Measurements from ENCODE around the gene WASHC2C. TPM values are rescaled to one million over a fixed set of nuclear protein-coding genes. Genes with fewer than 3 reads are reported as not detected.
"Not testable (repeated sequence)": the region's sequence is repeated elsewhere in the genome, so short reads cannot be mapped to it uniquely, and the experiment has no call there.

WASHC2C gene
- total RNA-seq, 1 experiment from 2014 or later = 34.2 TPM

DNA sequence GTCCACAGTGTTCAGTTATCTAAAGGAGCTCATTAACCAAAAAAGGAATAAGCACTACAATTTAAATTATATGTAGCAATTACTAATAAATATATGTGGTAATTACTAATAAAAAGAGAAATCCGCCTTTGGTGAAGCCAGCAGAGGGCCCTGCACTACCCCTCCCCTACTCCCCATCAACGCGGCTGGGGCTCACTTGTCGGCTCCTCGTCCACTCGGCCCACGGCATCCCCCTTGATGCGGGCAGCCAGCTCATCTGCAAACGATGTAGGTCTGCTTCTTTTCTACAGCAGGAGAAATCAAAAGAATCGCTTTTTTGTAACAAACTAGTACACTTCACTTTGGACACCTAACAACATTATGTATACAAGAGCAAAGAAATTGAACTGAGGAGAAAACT, 5.6 kb upstream of the WASHC2C start:
- BruUV-seq (replicated peaks); DNase-seq; H3K4me3 ChIP-seq; H3K4me2 ChIP-seq; H3K4me1 ChIP-seq (replicated peaks; ENCODE audit: insufficient read depth); H3K27me3 ChIP-seq (ENCODE audit: insufficient read depth, low read depth); H3K36me3 ChIP-seq (ENCODE audit: low read depth); POLR2A ChIA-PET (ENCODE audit: unreplicated experiment); H4K20me1 ChIP-seq (ENCODE audit: insufficient read depth); H3K9me2 ChIP-seq (ENCODE audit: insufficient read depth); H3K9me3 ChIP-seq (ENCODE audit: insufficient read depth, low read depth); H3F3A ChIP-seq (ENCODE audit: insufficient read depth, low read depth); H2AFZ ChIP-seq; H3K27ac ChIP-seq; CTCF ChIA-PET; intact Hi-C loops (cut with micrococcal nuclease; ENCODE audit: unreplicated experiment); H3K79me2 ChIP-seq (ENCODE audit: low read depth): not testable (repeated sequence)

DNA sequence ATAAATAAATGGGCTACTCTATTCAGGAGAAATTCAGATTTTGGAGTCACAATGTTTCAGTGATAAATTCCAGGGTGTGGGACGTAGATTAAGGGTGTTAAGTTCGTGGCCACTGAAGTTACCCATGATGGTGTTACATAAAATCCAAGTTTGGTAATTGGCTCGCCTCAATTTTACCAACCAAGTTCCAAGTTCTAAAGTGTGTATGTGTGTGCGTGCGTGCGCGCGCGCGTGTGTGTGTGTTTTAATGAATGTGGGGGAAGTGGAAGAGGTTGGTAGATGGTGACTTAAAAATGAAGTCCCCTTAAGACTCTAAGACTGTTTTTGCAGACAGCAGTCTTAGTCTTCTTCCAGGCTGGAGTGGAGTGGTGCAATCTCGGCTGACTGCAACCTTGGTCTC, 3.2 kb upstream of the WASHC2C start:
- H3K4me3 ChIP-seq; H3K27me3 ChIP-seq (ENCODE audit: insufficient read depth, low read depth); H3K27ac ChIP-seq; H3K9me2 ChIP-seq (ENCODE audit: insufficient read depth); H4K20me1 ChIP-seq (ENCODE audit: insufficient read depth); intact Hi-C loops (cut with micrococcal nuclease; ENCODE audit: unreplicated experiment); DNase-seq; H3K36me3 ChIP-seq (ENCODE audit: low read depth); H3K9me3 ChIP-seq (ENCODE audit: insufficient read depth, low read depth); H3K79me2 ChIP-seq (ENCODE audit: low read depth); H3F3A ChIP-seq (ENCODE audit: insufficient read depth, low read depth); H3K4me2 ChIP-seq; H2AFZ ChIP-seq; BruUV-seq (replicated peaks); POLR2A ChIA-PET (ENCODE audit: unreplicated experiment); CTCF ChIA-PET: not testable (repeated sequence)
- H3K4me1 ChIP-seq (replicated peaks; ENCODE audit: insufficient read depth) = peaks cover 10% of the 10 kb centered on the region

DNA sequence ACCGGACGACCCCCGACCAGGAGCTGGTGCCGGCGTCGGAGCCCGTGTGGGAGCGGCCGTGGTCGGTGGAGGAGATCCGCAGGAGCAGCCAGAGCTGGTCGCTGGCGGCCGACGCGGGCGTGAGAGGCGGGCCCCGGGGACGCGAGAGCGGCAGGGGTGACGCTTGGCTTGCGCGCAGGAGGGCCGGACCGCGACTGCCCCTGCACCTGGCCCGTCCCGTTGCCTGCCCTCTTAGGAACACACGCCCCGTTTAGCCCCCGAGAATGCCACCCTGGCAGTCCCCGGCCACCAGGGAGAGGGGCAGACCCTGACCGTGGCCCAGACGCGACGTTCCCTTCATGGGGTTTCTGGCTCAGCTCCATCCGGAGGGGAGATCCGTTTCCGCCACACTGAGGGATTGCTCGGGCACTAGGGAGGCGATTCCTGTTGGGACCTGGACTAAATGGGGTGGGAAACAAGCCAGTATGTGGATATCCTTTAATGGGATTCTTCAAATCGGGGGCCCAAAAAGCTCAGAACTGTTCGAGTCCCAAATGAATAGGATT, 427 bp downstream of the WASHC2C start:
- H2AFZ ChIP-seq = peak overlapping the region; percentile 94
- H3K27me3 ChIP-seq (ENCODE audit: insufficient read depth, low read depth); H3F3A ChIP-seq (ENCODE audit: insufficient read depth, low read depth); H3K36me3 ChIP-seq (ENCODE audit: low read depth); BruUV-seq (replicated peaks); intact Hi-C loops (cut with micrococcal nuclease; ENCODE audit: unreplicated experiment); POLR2A ChIA-PET (ENCODE audit: unreplicated experiment); H3K27ac ChIP-seq; CTCF ChIA-PET; H4K20me1 ChIP-seq (ENCODE audit: insufficient read depth); H3K9me2 ChIP-seq (ENCODE audit: insufficient read depth); H3K9me3 ChIP-seq (ENCODE audit: insufficient read depth, low read depth); H3K79me2 ChIP-seq (ENCODE audit: low read depth): not testable (repeated sequence)
- H3K4me1 ChIP-seq (replicated peaks; ENCODE audit: insufficient read depth) = peaks cover 10% of the 10 kb centered on the region
- peak overlapping the region; percentile 80 for H3K4me2 ChIP-seq
- peak in 1 of 2 experiments; percentile 29 for DNase-seq
- peak overlapping the region; percentile 93 for H3K4me3 ChIP-seq

GRCh38 chr10:45734449-45734848, 7.4 kb downstream of the WASHC2C start:
- H3K4me3 ChIP-seq; H3K4me1 ChIP-seq (replicated peaks; ENCODE audit: insufficient read depth); H3K27ac ChIP-seq; BruUV-seq (replicated peaks); H3K27me3 ChIP-seq (ENCODE audit: insufficient read depth, low read depth); H3K4me2 ChIP-seq; H3K9me3 ChIP-seq (ENCODE audit: insufficient read depth, low read depth); H3K9me2 ChIP-seq (ENCODE audit: insufficient read depth); H3F3A ChIP-seq (ENCODE audit: insufficient read depth, low read depth); H3K36me3 ChIP-seq (ENCODE audit: low read depth); intact Hi-C loops (cut with micrococcal nuclease; ENCODE audit: unreplicated experiment); H2AFZ ChIP-seq; H3K79me2 ChIP-seq (ENCODE audit: low read depth); POLR2A ChIA-PET (ENCODE audit: unreplicated experiment); H4K20me1 ChIP-seq (ENCODE audit: insufficient read depth); CTCF ChIA-PET; DNase-seq: not testable (repeated sequence)

- DNase-seq; intact Hi-C loops (cut with micrococcal nuclease; ENCODE audit: unreplicated experiment); H3K27me3 ChIP-seq (ENCODE audit: insufficient read depth, low read depth); H3K4me3 ChIP-seq; H3K79me2 ChIP-seq (ENCODE audit: low read depth); H3K27ac ChIP-seq; H3K9me3 ChIP-seq (ENCODE audit: insufficient read depth, low read depth); H3K4me2 ChIP-seq; H3K4me1 ChIP-seq (replicated peaks; ENCODE audit: insufficient read depth); POLR2A ChIA-PET (ENCODE audit: unreplicated experiment); H4K20me1 ChIP-seq (ENCODE audit: insufficient read depth); H3K9me2 ChIP-seq (ENCODE audit: insufficient read depth); H2AFZ ChIP-seq; H3K36me3 ChIP-seq (ENCODE audit: low read depth); H3F3A ChIP-seq (ENCODE audit: insufficient read depth, low read depth); BruUV-seq (replicated peaks); CTCF ChIA-PET: not testable (repeated sequence)
- TF ChIP-seq, protein P1, sequence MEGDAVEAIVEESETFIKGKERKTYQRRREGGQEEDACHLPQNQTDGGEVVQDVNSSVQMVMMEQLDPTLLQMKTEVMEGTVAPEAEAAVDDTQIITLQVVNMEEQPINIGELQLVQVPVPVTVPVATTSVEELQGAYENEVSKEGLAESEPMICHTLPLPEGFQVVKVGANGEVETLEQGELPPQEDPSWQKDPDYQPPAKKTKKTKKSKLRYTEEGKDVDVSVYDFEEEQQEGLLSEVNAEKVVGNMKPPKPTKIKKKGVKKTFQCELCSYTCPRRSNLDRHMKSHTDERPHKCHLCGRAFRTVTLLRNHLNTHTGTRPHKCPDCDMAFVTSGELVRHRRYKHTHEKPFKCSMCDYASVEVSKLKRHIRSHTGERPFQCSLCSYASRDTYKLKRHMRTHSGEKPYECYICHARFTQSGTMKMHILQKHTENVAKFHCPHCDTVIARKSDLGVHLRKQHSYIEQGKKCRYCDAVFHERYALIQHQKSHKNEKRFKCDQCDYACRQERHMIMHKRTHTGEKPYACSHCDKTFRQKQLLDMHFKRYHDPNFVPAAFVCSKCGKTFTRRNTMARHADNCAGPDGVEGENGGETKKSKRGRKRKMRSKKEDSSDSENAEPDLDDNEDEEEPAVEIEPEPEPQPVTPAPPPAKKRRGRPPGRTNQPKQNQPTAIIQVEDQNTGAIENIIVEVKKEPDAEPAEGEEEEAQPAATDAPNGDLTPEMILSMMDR (conservative IDR thresholded peaks at IDR 0.05) = peak; percentile 28; the same call in 1 of the 2 replicates
Measured at GRCh38 chr10:45734867-45735266, 7.8 kb downstream of the WASHC2C start.

GRCh38 chr10:45741559-45741958, 14.5 kb downstream of the WASHC2C start:
- BruUV-seq (replicated peaks); H3K4me1 ChIP-seq (replicated peaks; ENCODE audit: insufficient read depth); H2AFZ ChIP-seq; H3K36me3 ChIP-seq (ENCODE audit: low read depth); H3K9me2 ChIP-seq (ENCODE audit: insufficient read depth); H4K20me1 ChIP-seq (ENCODE audit: insufficient read depth); CTCF ChIA-PET; H3F3A ChIP-seq (ENCODE audit: insufficient read depth, low read depth); intact Hi-C loops (cut with micrococcal nuclease; ENCODE audit: unreplicated experiment); DNase-seq; H3K9me3 ChIP-seq (ENCODE audit: insufficient read depth, low read depth); H3K4me2 ChIP-seq; H3K79me2 ChIP-seq (ENCODE audit: low read depth); POLR2A ChIA-PET (ENCODE audit: unreplicated experiment); H3K4me3 ChIP-seq; H3K27ac ChIP-seq; H3K27me3 ChIP-seq (ENCODE audit: insufficient read depth, low read depth): not testable (repeated sequence)

Data from PC-9 (cell line).